Panc1 (cell line): ENCODE results near the gene GPC6.

Experiments
- POLR2AphosphoS5 ChIP-seq: IDR thresholded peaks from 2 replicates; pipeline ENCODE4 v1.6.1; 2012; ENCODE audit warnings: mild to moderate bottlenecking, low read depth, low read length, moderate library complexity
- TCF7L2 ChIP-seq: IDR thresholded peaks from 2 replicates; pipeline ENCODE4 v1.6.1; 2011; ENCODE audit warnings: mild to moderate bottlenecking, low read depth, low read length, inconsistent platforms
- TF ChIP-seq, protein P1 (sequence below): fragments of 450-650 bp; IDR thresholded peaks from 2 replicates; pipeline ENCODE4 v1.5.1; 2017; ENCODE audit warnings: mild to moderate bottlenecking
- TF ChIP-seq, protein P2 (sequence below), 2 experiments: IDR thresholded peaks; 2 replicates each; pipeline ENCODE4 v1.6.1; 2011 to 2012; ENCODE audit warnings: low read depth in 2 of 2, control low read depth in 1 of 2, low read length in 1 of 2, mild to moderate bottlenecking in 1 of 2, moderate library complexity in 1 of 2; ENCODE audit not compliant: insufficient read depth in 1 of 2

DNA sequence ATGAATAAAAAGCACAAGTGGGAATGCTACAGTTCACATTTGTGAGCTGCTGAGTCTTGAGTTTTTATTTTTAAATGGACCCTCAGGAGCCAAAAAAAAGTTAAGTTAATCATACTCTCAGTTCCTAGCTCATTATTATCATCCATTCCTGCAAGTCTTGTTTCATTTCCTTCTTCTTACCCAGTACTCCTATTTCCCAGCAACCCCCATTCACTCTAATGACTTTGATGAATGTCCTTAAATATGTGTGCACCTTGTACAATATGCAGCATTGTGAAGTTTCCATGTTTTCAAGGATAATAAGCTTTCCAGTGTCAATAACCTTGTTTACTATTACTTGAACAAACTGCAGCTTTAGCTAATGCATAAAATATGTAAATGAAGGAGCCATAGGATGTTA is 886.6 kb downstream of the GPC6 start:
- TF ChIP-seq, protein P1, sequence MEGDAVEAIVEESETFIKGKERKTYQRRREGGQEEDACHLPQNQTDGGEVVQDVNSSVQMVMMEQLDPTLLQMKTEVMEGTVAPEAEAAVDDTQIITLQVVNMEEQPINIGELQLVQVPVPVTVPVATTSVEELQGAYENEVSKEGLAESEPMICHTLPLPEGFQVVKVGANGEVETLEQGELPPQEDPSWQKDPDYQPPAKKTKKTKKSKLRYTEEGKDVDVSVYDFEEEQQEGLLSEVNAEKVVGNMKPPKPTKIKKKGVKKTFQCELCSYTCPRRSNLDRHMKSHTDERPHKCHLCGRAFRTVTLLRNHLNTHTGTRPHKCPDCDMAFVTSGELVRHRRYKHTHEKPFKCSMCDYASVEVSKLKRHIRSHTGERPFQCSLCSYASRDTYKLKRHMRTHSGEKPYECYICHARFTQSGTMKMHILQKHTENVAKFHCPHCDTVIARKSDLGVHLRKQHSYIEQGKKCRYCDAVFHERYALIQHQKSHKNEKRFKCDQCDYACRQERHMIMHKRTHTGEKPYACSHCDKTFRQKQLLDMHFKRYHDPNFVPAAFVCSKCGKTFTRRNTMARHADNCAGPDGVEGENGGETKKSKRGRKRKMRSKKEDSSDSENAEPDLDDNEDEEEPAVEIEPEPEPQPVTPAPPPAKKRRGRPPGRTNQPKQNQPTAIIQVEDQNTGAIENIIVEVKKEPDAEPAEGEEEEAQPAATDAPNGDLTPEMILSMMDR: no peak
- no peak for TF ChIP-seq TCF7L2
- TF ChIP-seq POLR2AphosphoS5: no peak
- TF ChIP-seq, protein P2, sequence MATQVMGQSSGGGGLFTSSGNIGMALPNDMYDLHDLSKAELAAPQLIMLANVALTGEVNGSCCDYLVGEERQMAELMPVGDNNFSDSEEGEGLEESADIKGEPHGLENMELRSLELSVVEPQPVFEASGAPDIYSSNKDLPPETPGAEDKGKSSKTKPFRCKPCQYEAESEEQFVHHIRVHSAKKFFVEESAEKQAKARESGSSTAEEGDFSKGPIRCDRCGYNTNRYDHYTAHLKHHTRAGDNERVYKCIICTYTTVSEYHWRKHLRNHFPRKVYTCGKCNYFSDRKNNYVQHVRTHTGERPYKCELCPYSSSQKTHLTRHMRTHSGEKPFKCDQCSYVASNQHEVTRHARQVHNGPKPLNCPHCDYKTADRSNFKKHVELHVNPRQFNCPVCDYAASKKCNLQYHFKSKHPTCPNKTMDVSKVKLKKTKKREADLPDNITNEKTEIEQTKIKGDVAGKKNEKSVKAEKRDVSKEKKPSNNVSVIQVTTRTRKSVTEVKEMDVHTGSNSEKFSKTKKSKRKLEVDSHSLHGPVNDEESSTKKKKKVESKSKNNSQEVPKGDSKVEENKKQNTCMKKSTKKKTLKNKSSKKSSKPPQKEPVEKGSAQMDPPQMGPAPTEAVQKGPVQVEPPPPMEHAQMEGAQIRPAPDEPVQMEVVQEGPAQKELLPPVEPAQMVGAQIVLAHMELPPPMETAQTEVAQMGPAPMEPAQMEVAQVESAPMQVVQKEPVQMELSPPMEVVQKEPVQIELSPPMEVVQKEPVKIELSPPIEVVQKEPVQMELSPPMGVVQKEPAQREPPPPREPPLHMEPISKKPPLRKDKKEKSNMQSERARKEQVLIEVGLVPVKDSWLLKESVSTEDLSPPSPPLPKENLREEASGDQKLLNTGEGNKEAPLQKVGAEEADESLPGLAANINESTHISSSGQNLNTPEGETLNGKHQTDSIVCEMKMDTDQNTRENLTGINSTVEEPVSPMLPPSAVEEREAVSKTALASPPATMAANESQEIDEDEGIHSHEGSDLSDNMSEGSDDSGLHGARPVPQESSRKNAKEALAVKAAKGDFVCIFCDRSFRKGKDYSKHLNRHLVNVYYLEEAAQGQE (IDR thresholded peaks at IDR 0.05; ENCODE audit: insufficient read depth in 1 of 2, low read depth in 2 of 2, low read length in 1 of 2): no peak
